Measurements from ENCODE around the gene RASSF1.
A peak's percentile ranks its signal among the peaks of the same experiment; 100 is the strongest.

Gene RASSF1

GRCh38 chr3:50340448-50341329 lies at the start of gene RASSF1:
Gene RASSF1, minus strand, starts transcription at chr3:50340836. Its CDS starts 31 bp downstream, at chr3:50340805.
- peak within 1 kb of the TSS; percentile 98 for H3K27ac Mint-ChIP-seq
- peak; percentile 51 for ATAC-seq
- no peaks in the 10 kb centered on the region for H3K27me3 Mint-ChIP-seq
- H3K4me3 Mint-ChIP-seq: peak within 1 kb of the TSS; percentile 98
- peaks cover 44% of the 10 kb centered on the region for H3K4me1 Mint-ChIP-seq
- DNase-seq: peak; percentile 84
- peaks cover 29% of the 10 kb centered on the region for H3K36me3 Mint-ChIP-seq (ENCODE audit: low read depth)
- H3K9me3 Mint-ChIP-seq: no peaks in the 10 kb centered on the region

- H3K9me3 Mint-ChIP-seq: no peaks in the 10 kb centered on the region
- DNase-seq (no peak), ATAC-seq (no peak)
- H3K27me3 Mint-ChIP-seq: no peaks in the 10 kb centered on the region
- no peaks in the 10 kb centered on the region for H3K36me3 Mint-ChIP-seq (ENCODE audit: low read depth)
- H3K4me3 Mint-ChIP-seq: no peak overlapping the region
- no peak overlapping the region for H3K27ac Mint-ChIP-seq
- H3K4me1 Mint-ChIP-seq: peaks cover 5% of the 10 kb centered on the region
Measured at GRCh38 chr3:50389414-50389767, 48.8 kb upstream of the RASSF1 start.

- no peak for DNase-seq
- ATAC-seq: no peak
- Mint-ChIP-seq H3K27me3 (no peaks in the 10 kb centered on the region), H3K27ac (no peak overlapping the region), H3K36me3 (ENCODE audit: low read depth) (no peaks in the 10 kb centered on the region), H3K9me3 (no peaks in the 10 kb centered on the region), H3K4me1 (peaks cover 5% of the 10 kb centered on the region), H3K4me3 (no peak overlapping the region)
Measured at GRCh38 chr3:50388720-50389413, 48.2 kb upstream of the RASSF1 start.

- DNase-seq (no peak), ATAC-seq (peak; percentile 12)
- no peaks in the 10 kb centered on the region for H3K27me3 Mint-ChIP-seq
- no peak overlapping the region for H3K27ac Mint-ChIP-seq
- H3K4me1 Mint-ChIP-seq: peaks cover 5% of the 10 kb centered on the region
- H3K9me3 Mint-ChIP-seq: no peaks in the 10 kb centered on the region
- no peak overlapping the region for H3K4me3 Mint-ChIP-seq
- no peaks in the 10 kb centered on the region for H3K36me3 Mint-ChIP-seq (ENCODE audit: low read depth)
Measured at GRCh38 chr3:50388016-50388719, 47.5 kb upstream of the RASSF1 start.

GRCh38 chr3:50385754-50386153 lies 45.1 kb upstream of the RASSF1 start:
- Mint-ChIP-seq H3K4me3 (no peak overlapping the region), H3K27me3 (no peaks in the 10 kb centered on the region), H3K27ac (no peak overlapping the region), H3K9me3 (no peaks in the 10 kb centered on the region), H3K36me3 (ENCODE audit: low read depth) (no peaks in the 10 kb centered on the region), H3K4me1 (no peaks in the 10 kb centered on the region)
- ATAC-seq (no peak), DNase-seq (no peak)

GRCh38 chr3:50383750-50384149 lies 43.1 kb upstream of the RASSF1 start:
- DNase-seq: no peak
- H3K36me3 Mint-ChIP-seq (ENCODE audit: low read depth): no peaks in the 10 kb centered on the region
- no peaks in the 10 kb centered on the region for H3K4me1 Mint-ChIP-seq
- no peaks in the 10 kb centered on the region for H3K27me3 Mint-ChIP-seq
- H3K4me3 Mint-ChIP-seq: no peak overlapping the region
- H3K9me3 Mint-ChIP-seq: no peaks in the 10 kb centered on the region
- H3K27ac Mint-ChIP-seq: no peak overlapping the region
- ATAC-seq: no peak

- Mint-ChIP-seq H3K4me3 (no peak overlapping the region), H3K36me3 (ENCODE audit: low read depth) (no peaks in the 10 kb centered on the region), H3K4me1 (no peaks in the 10 kb centered on the region), H3K27me3 (no peaks in the 10 kb centered on the region), H3K27ac (no peak overlapping the region), H3K9me3 (no peaks in the 10 kb centered on the region)
- DNase-seq (no peak), ATAC-seq (no peak)
Measured at GRCh38 chr3:50382722-50383121, 42.1 kb upstream of the RASSF1 start.

GRCh38 chr3:50381383-50381782 lies 40.7 kb upstream of the RASSF1 start:
- no peak overlapping the region for H3K27ac Mint-ChIP-seq
- H3K27me3 Mint-ChIP-seq: no peaks in the 10 kb centered on the region
- H3K9me3 Mint-ChIP-seq: no peaks in the 10 kb centered on the region
- no peaks in the 10 kb centered on the region for H3K4me1 Mint-ChIP-seq
- ATAC-seq (no peak), DNase-seq (no peak)
- no peak overlapping the region for H3K4me3 Mint-ChIP-seq
- no peaks in the 10 kb centered on the region for H3K36me3 Mint-ChIP-seq (ENCODE audit: low read depth)

- H3K4me1 Mint-ChIP-seq: no peaks in the 10 kb centered on the region
- H3K9me3 Mint-ChIP-seq: no peaks in the 10 kb centered on the region
- ATAC-seq: no peak
- H3K36me3 Mint-ChIP-seq (ENCODE audit: low read depth): no peaks in the 10 kb centered on the region
- H3K27ac Mint-ChIP-seq: no peak overlapping the region
- no peak for DNase-seq
- no peaks in the 10 kb centered on the region for H3K27me3 Mint-ChIP-seq
- no peak overlapping the region for H3K4me3 Mint-ChIP-seq
Measured at GRCh38 chr3:50380405-50381085, 39.9 kb upstream of the RASSF1 start.

GRCh38 chr3:50378757-50379156 lies 38.1 kb upstream of the RASSF1 start:
- no peak for ATAC-seq
- no peak overlapping the region for H3K4me3 Mint-ChIP-seq
- DNase-seq: no peak
- H3K9me3 Mint-ChIP-seq: no peaks in the 10 kb centered on the region
- H3K27ac Mint-ChIP-seq: no peak overlapping the region
- H3K4me1 Mint-ChIP-seq: no peaks in the 10 kb centered on the region
- H3K27me3 Mint-ChIP-seq: no peaks in the 10 kb centered on the region
- no peaks in the 10 kb centered on the region for H3K36me3 Mint-ChIP-seq (ENCODE audit: low read depth)

GRCh38 chr3:50378024-50378423 lies 37.4 kb upstream of the RASSF1 start:
- Mint-ChIP-seq H3K4me3 (no peak overlapping the region), H3K4me1 (peaks cover 2% of the 10 kb centered on the region), H3K27ac (no peak overlapping the region), H3K36me3 (ENCODE audit: low read depth) (no peaks in the 10 kb centered on the region), H3K27me3 (no peaks in the 10 kb centered on the region), H3K9me3 (no peaks in the 10 kb centered on the region)
- no peak for ATAC-seq
- DNase-seq: no peak

GRCh38 chr3:50375258-50375931 lies 34.8 kb upstream of the RASSF1 start:
- Mint-ChIP-seq H3K27ac (no peak overlapping the region), H3K4me1 (peaks cover 4% of the 10 kb centered on the region), H3K9me3 (no peaks in the 10 kb centered on the region), H3K27me3 (no peaks in the 10 kb centered on the region), H3K4me3 (no peak overlapping the region), H3K36me3 (ENCODE audit: low read depth) (no peaks in the 10 kb centered on the region)
- ATAC-seq: peak; percentile 21
- DNase-seq: no peak

GRCh38 chr3:50374363-50375257 lies 34.0 kb upstream of the RASSF1 start:
- no peak for DNase-seq
- no peak overlapping the region for H3K4me3 Mint-ChIP-seq
- no peaks in the 10 kb centered on the region for H3K27me3 Mint-ChIP-seq
- peaks cover 4% of the 10 kb centered on the region for H3K4me1 Mint-ChIP-seq
- H3K9me3 Mint-ChIP-seq: no peaks in the 10 kb centered on the region
- H3K27ac Mint-ChIP-seq: no peak overlapping the region
- no peaks in the 10 kb centered on the region for H3K36me3 Mint-ChIP-seq (ENCODE audit: low read depth)
- ATAC-seq: no peak

Measured in activated naive CD8-positive, alpha-beta T cell treated with anti-CD3 and anti-CD28 coated beads, Interleukin-2, amount 50 U/mL, for 24 hours (primary cell).